GM21526 (cell line): ENCODE results near the gene SMAD5.

Experiments used
- ATAC-seq: cut with Tn5 transposase; IDR thresholded peaks from one replicate; pipeline ENCODE4 v1.9.1; 2021; ENCODE audit warnings: moderate library complexity; ENCODE audit not compliant: unreplicated experiment, low FRiP score

SMAD5 gene

GRCh38 chr5:136212252-136212721 is 79.6 kb downstream of the SMAD5 start:
- no peak for ATAC-seq

- no peak for ATAC-seq
Measured at GRCh38 chr5:136213919-136214493, 81.4 kb downstream of the SMAD5 start.

DNA sequence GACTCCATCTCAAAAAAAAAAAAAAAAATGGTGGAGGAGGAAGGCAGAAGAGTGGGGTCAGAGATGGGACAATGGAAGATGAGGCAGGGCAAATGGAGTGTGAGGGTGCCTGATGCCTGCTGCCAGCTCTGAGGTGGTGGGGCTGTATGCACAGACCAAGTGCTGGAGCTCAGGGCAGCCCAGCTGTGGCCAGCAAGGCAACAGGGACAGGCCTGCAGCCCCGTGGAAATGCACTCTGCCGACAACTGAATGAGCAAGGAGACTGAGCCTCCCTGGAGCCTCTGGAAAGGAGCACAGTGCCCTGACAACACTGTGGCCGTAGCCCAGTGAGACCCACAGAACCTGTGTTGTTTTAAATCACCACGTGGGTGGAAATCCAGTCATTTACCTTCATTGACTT is 83.2 kb downstream of the SMAD5 start:
- no peak for ATAC-seq

GRCh38 chr5:136216230-136216629 is 83.6 kb downstream of the SMAD5 start:
- ATAC-seq: no peak

DNA sequence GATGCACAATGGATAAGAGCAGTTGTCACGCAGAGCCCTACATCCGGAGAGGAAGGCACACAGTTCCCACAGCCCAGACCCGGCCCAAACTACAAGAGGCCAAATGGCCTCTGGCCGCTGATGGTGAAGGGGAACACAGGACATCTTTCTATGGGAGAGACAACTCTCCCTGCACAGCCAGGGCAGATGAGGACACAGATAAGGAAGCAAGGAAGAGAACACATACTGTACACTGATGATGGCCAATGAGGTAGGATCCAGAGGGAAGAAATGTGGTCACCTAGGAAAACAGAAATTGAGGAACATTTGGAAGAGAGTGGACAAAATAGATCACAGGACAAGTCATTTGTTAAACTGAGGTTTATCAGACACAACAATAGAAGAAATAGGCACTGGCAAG is 88.7 kb downstream of the SMAD5 start:
- no peak for ATAC-seq

GRCh38 chr5:136222580-136223235 is 90.1 kb downstream of the SMAD5 start:
- ATAC-seq: no peak

- no peak for ATAC-seq
Measured at GRCh38 chr5:136225796-136226195, 93.2 kb downstream of the SMAD5 start.

DNA sequence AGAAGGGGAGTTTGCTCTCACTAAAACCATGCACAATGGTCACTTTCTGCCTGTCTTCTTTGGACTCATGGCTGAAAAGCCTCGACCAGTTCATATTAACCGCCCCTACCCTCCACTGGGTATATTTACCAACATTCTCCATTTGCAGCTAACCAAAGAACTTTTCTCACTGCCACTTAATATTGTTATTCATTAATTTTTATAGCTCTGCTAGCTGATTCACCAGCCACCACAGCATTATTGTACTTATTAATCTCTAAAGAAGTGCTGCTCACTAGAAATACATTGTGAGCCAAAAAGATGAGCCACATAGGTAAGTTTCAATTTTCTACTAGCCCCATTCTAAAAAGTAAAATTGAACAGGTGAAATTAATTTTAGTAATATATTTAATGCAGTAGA is 93.8 kb downstream of the SMAD5 start:
- ATAC-seq: no peak

DNA sequence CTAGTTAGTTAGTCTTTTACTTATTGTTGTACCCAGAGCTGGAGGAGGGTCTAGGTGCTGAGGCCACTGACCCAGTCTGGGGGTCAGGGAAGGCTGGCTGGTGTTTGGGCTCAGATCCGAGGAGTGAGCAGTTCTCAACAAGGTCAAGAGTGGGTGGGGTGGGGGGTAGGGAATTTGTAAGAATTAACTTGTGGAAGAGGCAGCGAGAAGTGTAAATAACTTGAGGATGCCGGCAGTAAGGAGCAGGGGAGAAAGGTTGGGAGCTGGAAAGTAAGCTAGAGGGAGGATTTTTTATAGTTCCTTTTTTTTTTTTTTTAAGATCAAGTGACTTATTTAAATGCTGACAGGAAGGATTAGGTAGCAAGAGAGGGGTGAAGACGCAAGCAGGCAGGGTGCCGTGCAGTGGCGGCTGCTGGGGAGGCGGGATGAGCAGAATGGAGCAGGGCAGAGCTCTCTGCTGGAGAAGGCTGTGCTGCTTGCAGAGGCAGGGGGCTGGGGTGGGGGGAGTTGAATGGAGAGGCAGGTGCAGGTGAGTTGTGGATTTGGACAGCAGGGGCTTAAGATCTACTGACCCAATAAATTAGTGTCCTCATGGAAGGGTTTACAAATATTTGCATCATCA is 95.6 kb downstream of the SMAD5 start:
- ATAC-seq: no peak

DNA sequence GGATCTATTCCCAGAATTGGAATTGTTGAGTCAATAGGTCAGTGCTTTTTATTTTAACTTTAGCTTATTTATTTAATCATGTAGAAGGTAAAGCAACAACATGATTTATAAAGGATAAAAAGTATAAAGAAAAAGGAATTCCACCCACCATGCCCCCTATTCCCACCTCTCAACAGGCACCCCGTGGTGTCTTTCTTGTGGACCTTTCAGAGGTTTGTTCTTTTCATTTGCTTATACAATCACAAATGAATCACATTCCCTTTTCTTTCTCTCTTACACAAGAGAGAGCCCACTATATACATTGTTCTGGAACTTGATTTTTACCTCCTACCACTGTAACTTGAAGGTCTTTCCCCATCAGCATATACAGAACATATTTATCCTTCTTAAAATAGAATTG is 97.5 kb downstream of the SMAD5 start:
- no peak for ATAC-seq

DNA sequence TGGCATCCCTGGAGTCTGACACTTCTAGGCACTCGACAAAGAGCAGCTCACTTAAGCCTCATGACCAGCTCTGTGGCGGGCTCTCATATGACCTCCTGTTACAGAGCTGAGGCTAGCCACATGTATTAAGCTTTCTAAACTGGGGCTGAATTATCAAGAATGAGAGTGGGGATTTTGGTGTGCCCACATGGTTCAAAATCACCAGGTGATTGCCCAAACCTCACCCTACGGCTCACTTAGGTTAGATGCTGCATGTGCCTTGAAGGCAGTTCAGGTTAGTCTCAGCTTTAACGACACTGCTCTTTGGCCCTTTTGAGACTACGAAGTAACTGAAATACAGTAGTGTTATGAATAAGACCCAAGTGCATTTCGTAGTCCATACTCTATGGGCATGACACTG is 99.7 kb downstream of the SMAD5 start:
- ATAC-seq: no peak
